Measurements from ENCODE around the gene BACH1. TPM values are rescaled to one million over a fixed set of nuclear protein-coding genes. Genes with fewer than 3 reads are reported as not detected.
A peak's percentile ranks its signal among the peaks of the same experiment; 100 is the strongest.

Gene BACH1
- total and polyA plus RNA-seq, 10 of the 15 experiments (the other 5 are each of a cell fraction or from before 2014, with no cell fraction given): 3.2 to 25.7 (median 10.5) TPM

DNA sequence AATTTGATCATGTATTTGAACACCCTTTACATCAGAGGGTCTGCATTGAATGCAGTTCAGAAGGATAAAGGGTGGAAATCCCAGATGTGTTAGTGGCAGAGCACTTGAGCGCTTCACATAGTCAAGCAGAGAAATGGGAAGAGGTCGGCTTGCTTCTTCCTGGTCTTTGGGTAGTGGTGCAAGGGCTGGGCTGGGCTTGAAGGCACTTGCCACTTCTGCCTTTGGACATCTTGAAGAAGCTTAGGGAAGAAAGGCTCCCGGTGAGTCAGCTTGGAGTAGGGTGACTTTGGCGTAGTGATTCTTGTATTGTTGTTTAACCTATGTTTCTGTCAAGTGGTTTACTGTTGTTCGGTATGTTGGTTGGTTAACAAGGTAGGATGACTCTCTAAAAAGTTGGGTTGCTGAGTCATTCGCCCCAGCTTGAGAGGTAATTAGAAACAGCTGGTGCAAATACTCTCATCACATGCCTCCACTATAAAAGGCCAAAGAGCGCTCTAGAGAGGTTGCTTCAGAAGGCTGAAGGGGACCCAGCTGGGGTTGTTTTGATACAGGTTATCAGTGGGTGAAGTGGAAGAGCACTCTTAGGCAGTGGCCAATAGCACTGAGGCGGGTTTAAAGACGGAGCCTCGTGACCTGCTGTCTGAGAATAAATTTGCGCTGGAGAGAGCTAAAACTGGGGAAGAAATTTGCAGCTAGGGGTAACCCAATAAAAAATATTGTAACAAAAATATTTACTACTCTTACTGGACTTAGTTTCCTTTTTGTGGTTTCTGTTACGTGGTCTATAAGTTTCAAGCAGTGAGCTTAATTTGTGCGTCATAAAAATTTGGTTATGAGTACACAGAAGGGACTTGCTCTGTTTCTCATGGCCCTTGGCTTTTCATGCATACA lies 1.4 kb downstream of the BACH1 start (continued):
- TF ChIP-seq, protein P1, sequence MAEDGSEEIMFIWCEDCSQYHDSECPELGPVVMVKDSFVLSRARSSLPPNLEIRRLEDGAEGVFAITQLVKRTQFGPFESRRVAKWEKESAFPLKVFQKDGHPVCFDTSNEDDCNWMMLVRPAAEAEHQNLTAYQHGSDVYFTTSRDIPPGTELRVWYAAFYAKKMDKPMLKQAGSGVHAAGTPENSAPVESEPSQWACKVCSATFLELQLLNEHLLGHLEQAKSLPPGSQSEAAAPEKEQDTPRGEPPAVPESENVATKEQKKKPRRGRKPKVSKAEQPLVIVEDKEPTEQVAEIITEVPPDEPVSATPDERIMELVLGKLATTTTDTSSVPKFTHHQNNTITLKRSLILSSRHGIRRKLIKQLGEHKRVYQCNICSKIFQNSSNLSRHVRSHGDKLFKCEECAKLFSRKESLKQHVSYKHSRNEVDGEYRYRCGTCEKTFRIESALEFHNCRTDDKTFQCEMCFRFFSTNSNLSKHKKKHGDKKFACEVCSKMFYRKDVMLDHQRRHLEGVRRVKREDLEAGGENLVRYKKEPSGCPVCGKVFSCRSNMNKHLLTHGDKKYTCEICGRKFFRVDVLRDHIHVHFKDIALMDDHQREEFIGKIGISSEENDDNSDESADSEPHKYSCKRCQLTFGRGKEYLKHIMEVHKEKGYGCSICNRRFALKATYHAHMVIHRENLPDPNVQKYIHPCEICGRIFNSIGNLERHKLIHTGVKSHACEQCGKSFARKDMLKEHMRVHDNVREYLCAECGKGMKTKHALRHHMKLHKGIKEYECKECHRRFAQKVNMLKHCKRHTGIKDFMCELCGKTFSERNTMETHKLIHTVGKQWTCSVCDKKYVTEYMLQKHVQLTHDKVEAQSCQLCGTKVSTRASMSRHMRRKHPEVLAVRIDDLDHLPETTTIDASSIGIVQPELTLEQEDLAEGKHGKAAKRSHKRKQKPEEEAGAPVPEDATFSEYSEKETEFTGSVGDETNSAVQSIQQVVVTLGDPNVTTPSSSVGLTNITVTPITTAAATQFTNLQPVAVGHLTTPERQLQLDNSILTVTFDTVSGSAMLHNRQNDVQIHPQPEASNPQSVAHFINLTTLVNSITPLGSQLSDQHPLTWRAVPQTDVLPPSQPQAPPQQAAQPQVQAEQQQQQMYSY (CRISPR knock-in tag; IDR thresholded peaks at IDR 0.05): no peak
- TF ChIP-seq CHD4 (IDR thresholded peaks at IDR 0.05): no peak
- TF ChIP-seq NFXL1 (IDR thresholded peaks at IDR 0.05; ENCODE audit: borderline replicate concordance): no peak
- TF ChIP-seq, protein P2, sequence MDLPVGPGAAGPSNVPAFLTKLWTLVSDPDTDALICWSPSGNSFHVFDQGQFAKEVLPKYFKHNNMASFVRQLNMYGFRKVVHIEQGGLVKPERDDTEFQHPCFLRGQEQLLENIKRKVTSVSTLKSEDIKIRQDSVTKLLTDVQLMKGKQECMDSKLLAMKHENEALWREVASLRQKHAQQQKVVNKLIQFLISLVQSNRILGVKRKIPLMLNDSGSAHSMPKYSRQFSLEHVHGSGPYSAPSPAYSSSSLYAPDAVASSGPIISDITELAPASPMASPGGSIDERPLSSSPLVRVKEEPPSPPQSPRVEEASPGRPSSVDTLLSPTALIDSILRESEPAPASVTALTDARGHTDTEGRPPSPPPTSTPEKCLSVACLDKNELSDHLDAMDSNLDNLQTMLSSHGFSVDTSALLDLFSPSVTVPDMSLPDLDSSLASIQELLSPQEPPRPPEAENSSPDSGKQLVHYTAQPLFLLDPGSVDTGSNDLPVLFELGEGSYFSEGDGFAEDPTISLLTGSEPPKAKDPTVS (IDR thresholded peaks at IDR 0.05; ENCODE audit: low read depth, low read length): no peak
- no peak for TF ChIP-seq FOS (IDR thresholded peaks at IDR 0.05; ENCODE audit: borderline replicate concordance, extremely low read depth, insufficient read length)
- TF ChIP-seq, protein P3, sequence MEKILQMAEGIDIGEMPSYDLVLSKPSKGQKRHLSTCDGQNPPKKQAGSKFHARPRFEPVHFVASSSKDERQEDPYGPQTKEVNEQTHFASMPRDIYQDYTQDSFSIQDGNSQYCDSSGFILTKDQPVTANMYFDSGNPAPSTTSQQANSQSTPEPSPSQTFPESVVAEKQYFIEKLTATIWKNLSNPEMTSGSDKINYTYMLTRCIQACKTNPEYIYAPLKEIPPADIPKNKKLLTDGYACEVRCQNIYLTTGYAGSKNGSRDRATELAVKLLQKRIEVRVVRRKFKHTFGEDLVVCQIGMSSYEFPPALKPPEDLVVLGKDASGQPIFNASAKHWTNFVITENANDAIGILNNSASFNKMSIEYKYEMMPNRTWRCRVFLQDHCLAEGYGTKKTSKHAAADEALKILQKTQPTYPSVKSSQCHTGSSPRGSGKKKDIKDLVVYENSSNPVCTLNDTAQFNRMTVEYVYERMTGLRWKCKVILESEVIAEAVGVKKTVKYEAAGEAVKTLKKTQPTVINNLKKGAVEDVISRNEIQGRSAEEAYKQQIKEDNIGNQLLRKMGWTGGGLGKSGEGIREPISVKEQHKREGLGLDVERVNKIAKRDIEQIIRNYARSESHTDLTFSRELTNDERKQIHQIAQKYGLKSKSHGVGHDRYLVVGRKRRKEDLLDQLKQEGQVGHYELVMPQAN (conservative IDR thresholded peaks at IDR 0.05): peak; percentile 68
- TF ChIP-seq SMAD5 (IDR thresholded peaks at IDR 0.05; ENCODE audit: low read depth): no peak
- TF ChIP-seq, protein P4, sequence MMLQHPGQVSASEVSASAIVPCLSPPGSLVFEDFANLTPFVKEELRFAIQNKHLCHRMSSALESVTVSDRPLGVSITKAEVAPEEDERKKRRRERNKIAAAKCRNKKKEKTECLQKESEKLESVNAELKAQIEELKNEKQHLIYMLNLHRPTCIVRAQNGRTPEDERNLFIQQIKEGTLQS (IDR thresholded peaks at IDR 0.05; ENCODE audit: borderline replicate concordance, extremely low read depth, low read depth, low read length): no peak
- no peak for TF ChIP-seq TARDBP (IDR thresholded peaks at IDR 0.05; ENCODE audit: borderline replicate concordance)
- TF ChIP-seq ZZZ3 (IDR thresholded peaks at IDR 0.05; ENCODE audit: control insufficient read depth, insufficient read length, low read depth): no peak
- TF ChIP-seq, protein P5, sequence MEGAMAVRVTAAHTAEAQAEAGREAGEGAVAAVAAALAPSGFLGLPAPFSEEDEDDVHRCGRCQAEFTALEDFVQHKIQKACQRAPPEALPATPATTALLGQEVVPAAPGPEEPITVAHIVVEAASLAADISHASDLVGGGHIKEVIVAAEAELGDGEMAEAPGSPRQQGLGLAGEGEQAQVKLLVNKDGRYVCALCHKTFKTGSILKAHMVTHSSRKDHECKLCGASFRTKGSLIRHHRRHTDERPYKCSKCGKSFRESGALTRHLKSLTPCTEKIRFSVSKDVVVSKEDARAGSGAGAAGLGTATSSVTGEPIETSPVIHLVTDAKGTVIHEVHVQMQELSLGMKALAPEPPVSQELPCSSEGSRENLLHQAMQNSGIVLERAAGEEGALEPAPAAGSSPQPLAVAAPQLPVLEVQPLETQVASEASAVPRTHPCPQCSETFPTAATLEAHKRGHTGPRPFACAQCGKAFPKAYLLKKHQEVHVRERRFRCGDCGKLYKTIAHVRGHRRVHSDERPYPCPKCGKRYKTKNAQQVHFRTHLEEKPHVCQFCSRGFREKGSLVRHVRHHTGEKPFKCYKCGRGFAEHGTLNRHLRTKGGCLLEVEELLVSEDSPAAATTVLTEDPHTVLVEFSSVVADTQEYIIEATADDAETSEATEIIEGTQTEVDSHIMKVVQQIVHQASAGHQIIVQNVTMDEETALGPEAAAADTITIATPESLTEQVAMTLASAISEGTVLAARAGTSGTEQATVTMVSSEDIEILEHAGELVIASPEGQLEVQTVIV (IDR thresholded peaks at IDR 0.05; ENCODE audit: borderline replicate concordance, partially characterized antibody): no peak
- TF ChIP-seq, protein P6, sequence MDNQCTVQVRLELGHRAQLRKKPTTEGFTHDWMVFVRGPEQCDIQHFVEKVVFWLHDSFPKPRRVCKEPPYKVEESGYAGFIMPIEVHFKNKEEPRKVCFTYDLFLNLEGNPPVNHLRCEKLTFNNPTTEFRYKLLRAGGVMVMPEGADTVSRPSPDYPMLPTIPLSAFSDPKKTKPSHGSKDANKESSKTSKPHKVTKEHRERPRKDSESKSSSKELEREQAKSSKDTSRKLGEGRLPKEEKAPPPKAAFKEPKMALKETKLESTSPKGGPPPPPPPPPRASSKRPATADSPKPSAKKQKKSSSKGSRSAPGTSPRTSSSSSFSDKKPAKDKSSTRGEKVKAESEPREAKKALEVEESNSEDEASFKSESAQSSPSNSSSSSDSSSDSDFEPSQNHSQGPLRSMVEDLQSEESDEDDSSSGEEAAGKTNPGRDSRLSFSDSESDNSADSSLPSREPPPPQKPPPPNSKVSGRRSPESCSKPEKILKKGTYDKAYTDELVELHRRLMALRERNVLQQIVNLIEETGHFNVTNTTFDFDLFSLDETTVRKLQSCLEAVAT (IDR thresholded peaks at IDR 0.05): peak; percentile 63; the same call in 1 of the 2 replicates
- no peak for TF ChIP-seq RELA (IDR thresholded peaks at IDR 0.05; ENCODE audit: borderline replicate concordance, partially characterized antibody)
- TF ChIP-seq POLR2A (IDR thresholded peaks at IDR 0.05; ENCODE audit: low read depth, low read length): no peak; the same call in 1 of the 2 replicates
- TF ChIP-seq RCOR1 (conservative IDR thresholded peaks at IDR 0.05; ENCODE audit: low read depth, low read length): 0 out of 2 replicates have a peak, but pooled peaks have one; percentile 56
- no peak for TF ChIP-seq HDGF (IDR thresholded peaks at IDR 0.05)
- TF ChIP-seq ATF7 (IDR thresholded peaks at IDR 0.05; ENCODE audit: low read depth): peak; percentile 88

Measured in GM12878 (cell line).